Progenitor cell of endocrine pancreas (in vitro differentiated cells): Measurements from ENCODE around the gene PTPN14. TPM values are rescaled to one million over a fixed set of nuclear protein-coding genes. Genes with fewer than 3 reads are reported as not detected.

Experiments
- DNase-seq: peaks from one replicate; pipeline ENCODE4 v3.0.0; 2021; ENCODE audit warnings: low spot score; ENCODE audit not compliant: unreplicated experiment
- H3K27ac Mint-ChIP-seq: 2 replicates; pipeline ENCODE4 v1.8.0; 2021; ENCODE audit warnings: mild to moderate bottlenecking, moderate library complexity, mixed read lengths
- H3K27me3 Mint-ChIP-seq: 2 replicates; pipeline ENCODE4 v1.8.0; 2021; ENCODE audit warnings: mixed read lengths
- H3K36me3 Mint-ChIP-seq: 2 replicates; pipeline ENCODE4 v1.8.0; 2022; ENCODE audit warnings: mixed read lengths; ENCODE audit not compliant: insufficient read depth
- H3K4me1 Mint-ChIP-seq: 2 replicates; pipeline ENCODE4 v1.8.0; 2021; ENCODE audit warnings: low read depth, mixed read lengths
- H3K4me3 Mint-ChIP-seq: 2 replicates; pipeline ENCODE4 v1.8.0; 2021; ENCODE audit warnings: low read depth, mild to moderate bottlenecking, moderate library complexity, mixed read lengths
- H3K9me3 Mint-ChIP-seq: 2 replicates; pipeline ENCODE4 v1.8.0; 2021; ENCODE audit warnings: low read depth, mixed read lengths
- total RNA-seq: library from RNA; stranded (reverse); gene quantifications from 2 replicates; pipeline ENCODE4 v1.2.1, GENCODE V29; 2021
- TF ChIP-seq, protein P1 (sequence below): fragments of 200-600 bp; sonication (generic); IDR thresholded peaks from one replicate; pipeline ENCODE4 v1.5.0; 2021; ENCODE audit warnings: antibody characterized with exemption, mild to moderate bottlenecking; ENCODE audit not compliant: unreplicated experiment

Gene PTPN14
- total RNA-seq, 1 donor from 2014 or later, result 37.0 TPM

DNA sequence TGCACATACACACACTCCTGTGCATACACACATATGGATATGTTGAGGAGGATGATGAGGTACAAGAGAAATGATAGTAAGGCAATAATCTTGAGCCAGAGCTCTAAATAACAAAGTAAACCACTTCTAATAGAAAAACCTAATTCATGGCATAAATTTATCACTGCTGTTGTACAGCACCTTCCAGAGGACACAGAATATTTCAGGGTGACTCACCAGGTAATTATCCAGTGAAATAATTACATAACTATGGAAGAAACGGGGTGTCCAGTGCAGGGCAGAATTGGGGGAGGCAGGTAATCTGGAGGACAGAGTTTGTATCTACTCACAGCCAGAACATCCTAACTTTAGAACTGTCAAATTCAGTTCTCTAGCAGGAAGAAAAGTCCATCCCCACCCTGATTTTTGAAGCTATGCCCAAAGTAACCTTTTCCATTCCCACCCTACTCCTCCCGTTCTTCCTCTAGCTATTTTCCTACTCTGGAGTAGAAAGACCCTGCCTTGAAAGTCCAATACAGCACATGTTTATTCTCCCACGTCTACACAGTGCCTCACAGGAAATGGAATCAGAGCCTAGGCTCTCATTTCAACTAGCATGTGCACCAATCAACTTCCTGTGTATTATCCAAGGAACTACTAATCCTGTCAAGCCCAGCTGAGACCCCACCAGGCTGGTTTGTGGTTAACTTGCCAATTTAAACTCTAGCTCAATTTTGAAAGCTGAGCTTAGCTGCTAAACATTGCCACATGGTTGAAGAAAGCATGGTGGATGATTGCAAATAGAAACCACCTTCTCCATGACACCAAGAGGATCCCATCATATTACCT, 96.6 kb downstream of the PTPN14 start:
- H3K27me3 Mint-ChIP-seq, result no peaks in the 10 kb centered on the region
- peaks cover 1% of the 10 kb centered on the region for H3K36me3 Mint-ChIP-seq
- no peak overlapping the region for H3K27ac Mint-ChIP-seq
- H3K4me1 Mint-ChIP-seq, result peaks cover 17% of the 10 kb centered on the region
- H3K9me3 Mint-ChIP-seq, result no peaks in the 10 kb centered on the region
- H3K4me3 Mint-ChIP-seq, result no peak overlapping the region
- TF ChIP-seq, protein P1, sequence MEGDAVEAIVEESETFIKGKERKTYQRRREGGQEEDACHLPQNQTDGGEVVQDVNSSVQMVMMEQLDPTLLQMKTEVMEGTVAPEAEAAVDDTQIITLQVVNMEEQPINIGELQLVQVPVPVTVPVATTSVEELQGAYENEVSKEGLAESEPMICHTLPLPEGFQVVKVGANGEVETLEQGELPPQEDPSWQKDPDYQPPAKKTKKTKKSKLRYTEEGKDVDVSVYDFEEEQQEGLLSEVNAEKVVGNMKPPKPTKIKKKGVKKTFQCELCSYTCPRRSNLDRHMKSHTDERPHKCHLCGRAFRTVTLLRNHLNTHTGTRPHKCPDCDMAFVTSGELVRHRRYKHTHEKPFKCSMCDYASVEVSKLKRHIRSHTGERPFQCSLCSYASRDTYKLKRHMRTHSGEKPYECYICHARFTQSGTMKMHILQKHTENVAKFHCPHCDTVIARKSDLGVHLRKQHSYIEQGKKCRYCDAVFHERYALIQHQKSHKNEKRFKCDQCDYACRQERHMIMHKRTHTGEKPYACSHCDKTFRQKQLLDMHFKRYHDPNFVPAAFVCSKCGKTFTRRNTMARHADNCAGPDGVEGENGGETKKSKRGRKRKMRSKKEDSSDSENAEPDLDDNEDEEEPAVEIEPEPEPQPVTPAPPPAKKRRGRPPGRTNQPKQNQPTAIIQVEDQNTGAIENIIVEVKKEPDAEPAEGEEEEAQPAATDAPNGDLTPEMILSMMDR, result no peak
- no peak for DNase-seq

DNA sequence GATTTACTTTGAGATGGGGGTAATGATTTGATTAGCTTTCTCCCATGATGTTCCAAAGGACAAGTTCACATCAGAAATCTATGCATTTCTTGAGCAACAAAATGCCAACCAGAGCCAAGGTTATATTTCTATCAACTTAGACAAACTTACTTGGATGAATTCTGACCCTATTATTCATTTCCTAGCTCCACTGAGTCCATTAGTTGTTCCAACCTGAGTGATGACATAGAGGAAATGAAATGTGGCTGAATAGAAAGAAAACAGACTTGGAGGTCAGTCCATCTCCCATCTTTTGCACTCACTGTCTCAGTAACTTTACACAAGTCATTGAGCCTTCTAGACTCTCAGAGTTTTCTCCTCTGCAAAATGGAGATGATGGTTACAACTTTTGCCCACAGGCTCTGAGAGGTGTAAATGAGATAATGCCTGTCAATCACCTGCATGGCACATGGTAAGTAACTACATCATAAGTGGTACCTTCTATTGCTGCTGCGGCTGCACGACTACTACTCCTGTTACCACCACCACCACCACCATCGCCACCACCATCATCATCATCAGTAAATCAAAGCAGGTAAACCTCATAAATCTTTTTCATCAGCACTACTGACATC, 98.2 kb downstream of the PTPN14 start:
- no peaks in the 10 kb centered on the region for H3K27me3 Mint-ChIP-seq
- peaks cover 7% of the 10 kb centered on the region for H3K36me3 Mint-ChIP-seq
- H3K4me3 Mint-ChIP-seq, result no peak overlapping the region
- peaks cover 12% of the 10 kb centered on the region for H3K4me1 Mint-ChIP-seq
- no peaks in the 10 kb centered on the region for H3K9me3 Mint-ChIP-seq
- DNase-seq, result no peak
- H3K27ac Mint-ChIP-seq, result no peak overlapping the region
- TF ChIP-seq, protein P1, result no peak

DNA sequence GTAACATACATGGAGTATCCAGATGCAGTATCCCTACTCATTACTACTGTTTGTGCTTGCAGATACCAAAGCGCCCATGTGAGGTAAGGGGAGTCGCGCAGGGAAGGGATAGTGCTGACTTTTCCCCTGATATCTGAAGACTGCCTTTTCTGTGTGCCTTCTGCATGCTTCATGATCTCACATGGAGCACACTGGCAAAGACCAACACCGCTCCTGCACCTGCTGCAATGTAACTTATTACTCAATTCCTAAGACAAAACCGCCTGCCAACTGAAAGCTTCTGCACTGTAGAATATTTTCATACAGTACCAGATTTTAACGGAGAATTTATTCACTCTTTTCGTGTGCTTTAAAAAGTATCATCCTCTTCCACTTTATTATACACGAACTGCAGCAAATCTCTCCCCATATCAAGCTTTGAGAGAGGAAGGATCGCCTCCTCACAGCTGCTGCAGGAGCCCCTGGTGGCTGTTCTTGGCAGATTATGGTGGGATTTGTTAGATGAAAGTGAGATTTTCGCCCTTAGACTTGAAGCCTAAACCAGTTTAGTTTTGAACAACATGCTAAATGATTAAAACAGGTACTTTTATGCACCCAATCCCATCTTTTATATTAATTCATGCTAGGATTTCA, 99.1 kb downstream of the PTPN14 start:
- H3K9me3 Mint-ChIP-seq, result no peaks in the 10 kb centered on the region
- DNase-seq, result no peak
- H3K36me3 Mint-ChIP-seq, result peaks cover 7% of the 10 kb centered on the region
- H3K4me1 Mint-ChIP-seq, result peaks cover 19% of the 10 kb centered on the region
- H3K27ac Mint-ChIP-seq, result no peak overlapping the region
- no peaks in the 10 kb centered on the region for H3K27me3 Mint-ChIP-seq
- TF ChIP-seq, protein P1, result peak; percentile 34
- no peak overlapping the region for H3K4me3 Mint-ChIP-seq

DNA sequence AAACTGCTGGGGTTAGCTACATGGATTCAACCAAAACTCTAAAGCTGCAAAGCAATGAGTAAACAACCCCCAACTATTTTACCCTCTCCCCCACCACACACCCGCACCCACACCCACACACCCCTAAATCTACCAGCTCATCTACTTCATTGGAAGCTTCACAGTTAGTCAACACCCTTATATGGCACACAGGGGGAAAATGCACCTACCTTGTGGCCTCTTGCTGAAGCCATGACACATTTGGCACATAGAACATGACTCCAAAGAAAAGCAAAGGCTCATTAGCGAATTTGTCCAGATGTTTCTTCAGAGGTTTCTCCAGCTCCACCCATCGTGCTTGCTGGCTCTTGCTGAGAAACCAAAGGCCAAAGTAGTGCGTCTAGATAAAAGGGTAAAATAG, 99.8 kb downstream of the PTPN14 start:
- H3K4me1 Mint-ChIP-seq, result peaks cover 24% of the 10 kb centered on the region
- H3K9me3 Mint-ChIP-seq, result no peaks in the 10 kb centered on the region
- H3K4me3 Mint-ChIP-seq, result no peak overlapping the region
- H3K27me3 Mint-ChIP-seq, result no peaks in the 10 kb centered on the region
- H3K27ac Mint-ChIP-seq, result no peak overlapping the region
- DNase-seq, result no peak
- H3K36me3 Mint-ChIP-seq, result peaks cover 7% of the 10 kb centered on the region
- TF ChIP-seq, protein P1, result no peak

DNA sequence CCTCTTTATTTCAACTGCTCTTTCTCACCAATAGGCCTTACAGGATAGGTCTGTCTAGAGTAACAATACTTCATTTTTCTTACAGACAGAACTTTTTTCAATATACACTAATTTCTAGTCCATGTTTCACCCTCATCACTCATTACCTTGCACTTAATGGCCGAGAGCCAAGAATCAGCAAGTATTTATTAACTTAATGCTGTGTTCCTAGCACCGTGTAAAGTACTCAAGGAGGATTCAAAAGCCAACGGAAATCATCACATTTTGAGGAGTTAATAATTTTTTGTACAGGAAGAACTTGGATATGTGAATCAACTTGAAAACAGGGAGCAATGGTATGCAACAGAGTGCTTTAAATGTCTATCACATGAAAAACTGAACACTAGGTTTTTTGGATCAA, 102.0 kb downstream of the PTPN14 start:
- H3K27ac Mint-ChIP-seq, result peak overlapping the region; percentile 52

More for the DNA sequence above, 102.0 kb downstream of the PTPN14 start:
- Mint-ChIP-seq H3K4me1 (peaks cover 34% of the 10 kb centered on the region), H3K27me3 (no peaks in the 10 kb centered on the region), H3K36me3 (peaks cover 7% of the 10 kb centered on the region), H3K4me3 (no peak overlapping the region), H3K9me3 (no peaks in the 10 kb centered on the region)
- DNase-seq, result no peak
- TF ChIP-seq, protein P1, result no peak
